ENCODE measurements around the gene GPR78. TPM values are rescaled to one million over a fixed set of nuclear protein-coding genes. Genes with fewer than 3 reads are reported as not detected.

GPR78 gene
- total RNA-seq, 2 experiments from 2014 or later, result not detected

- no peak overlapping the region for H3K4me3 ChIP-seq (ENCODE audit: low read length)
- CTCF ChIA-PET, result no interaction called here
- H3K27me3 ChIP-seq (ENCODE audit: control insufficient read depth in 1 of 2, insufficient read depth in 2 of 2, low read length in 2 of 2), result peaks cover 23 to 42% of the 10 kb centered on the region in 2 experiments
Observed at GRCh38 chr4:8589823-8590545, 9.8 kb downstream of the GPR78 start.

GRCh38 chr4:8590546-8590880 is 10.3 kb downstream of the GPR78 start:
- H3K27me3 ChIP-seq (ENCODE audit: control insufficient read depth in 1 of 2, insufficient read depth in 2 of 2, low read length in 2 of 2), result peaks cover 23 to 42% of the 10 kb centered on the region in 2 experiments
- ChIA-PET CTCF (no interaction called here), POLR2A (no interaction called here)
- no peaks in the 10 kb centered on the region for H3K9me3 Mint-ChIP-seq
- ATAC-seq (ENCODE audit: poor library complexity) (no peak), DNase-seq (no peak)
- no peaks in the 10 kb centered on the region for H3K4me1 ChIP-seq (ENCODE audit: insufficient read depth, low read length)
- H3K4me3 Mint-ChIP-seq, result no peak overlapping the region
- no peaks in the 10 kb centered on the region for H3K4me1 Mint-ChIP-seq (ENCODE audit: low read depth)
- H3K27ac ChIP-seq (ENCODE audit: low read depth in 1 of 2, low read length in 2 of 2), result no peak overlapping the region
- no peaks in the 10 kb centered on the region for H3K36me3 ChIP-seq (ENCODE audit: insufficient read depth, low read length)
- H3K9me3 ChIP-seq (ENCODE audit: control insufficient read depth in 1 of 2, insufficient read depth in 1 of 2, low read length in 2 of 2), result peaks cover 0 to 9% of the 10 kb centered on the region in 2 experiments
- TF ChIP-seq CTCF (IDR thresholded peaks at IDR 0.05), result no peak
- no peak overlapping the region for H3K27ac Mint-ChIP-seq
- H3K4me3 ChIP-seq (ENCODE audit: low read length), result no peak overlapping the region
- H3K27me3 Mint-ChIP-seq, result peaks cover 46% of the 10 kb centered on the region
- intact Hi-C loops (cut with DNase I, micrococcal nuclease), result loop anchor here in 1 of 2 experiments (10.0 kb wide), 1 partner anchor 346 kb away; no protein-coding TSS in a partner anchor
- no peaks in the 10 kb centered on the region for H3K36me3 Mint-ChIP-seq (ENCODE audit: low read depth)

More at GRCh38 chr4:8589823-8590545, 9.8 kb downstream of the GPR78 start:
- H3K36me3 ChIP-seq (ENCODE audit: insufficient read depth, low read length), result no peaks in the 10 kb centered on the region
- no peaks in the 10 kb centered on the region for H3K36me3 Mint-ChIP-seq (ENCODE audit: low read depth)
- H3K27ac ChIP-seq (ENCODE audit: low read depth in 1 of 2, low read length in 2 of 2), result no peak overlapping the region
- H3K9me3 ChIP-seq (ENCODE audit: control insufficient read depth in 1 of 2, insufficient read depth in 1 of 2, low read length in 2 of 2), result peaks cover 0 to 9% of the 10 kb centered on the region in 2 experiments
- intact Hi-C loops (cut with DNase I, micrococcal nuclease), result loop anchor here in 1 of 2 experiments (10.0 kb wide), 1 partner anchor 345 kb away; no protein-coding TSS in a partner anchor
- TF ChIP-seq CTCF (IDR thresholded peaks at IDR 0.05), result no peak
- no peak overlapping the region for H3K27ac Mint-ChIP-seq
- H3K4me1 Mint-ChIP-seq (ENCODE audit: low read depth), result no peaks in the 10 kb centered on the region
- H3K27me3 Mint-ChIP-seq, result peaks cover 46% of the 10 kb centered on the region
- no peaks in the 10 kb centered on the region for H3K9me3 Mint-ChIP-seq
- ATAC-seq (ENCODE audit: poor library complexity), result no peak
- no peak for DNase-seq
- no peaks in the 10 kb centered on the region for H3K4me1 ChIP-seq (ENCODE audit: insufficient read depth, low read length)
- POLR2A ChIA-PET, result no interaction called here
- H3K4me3 Mint-ChIP-seq, result no peak overlapping the region

GRCh38 chr4:8591114-8591513 is 10.9 kb downstream of the GPR78 start:
- H3K36me3 Mint-ChIP-seq (ENCODE audit: low read depth), result no peaks in the 10 kb centered on the region
- H3K4me1 Mint-ChIP-seq (ENCODE audit: low read depth), result no peaks in the 10 kb centered on the region
- H3K4me3 Mint-ChIP-seq, result no peak overlapping the region
- H3K4me1 ChIP-seq (ENCODE audit: insufficient read depth, low read length), result no peaks in the 10 kb centered on the region
- intact Hi-C loops (cut with DNase I, micrococcal nuclease), result loop anchor here in 1 of 2 experiments (10.0 kb wide), 1 partner anchor 346 kb away; no protein-coding TSS in a partner anchor
- peaks cover 23 to 42% of the 10 kb centered on the region in 2 experiments for H3K27me3 ChIP-seq (ENCODE audit: control insufficient read depth in 1 of 2, insufficient read depth in 2 of 2, low read length in 2 of 2)
- peaks cover 0 to 9% of the 10 kb centered on the region in 2 experiments for H3K9me3 ChIP-seq (ENCODE audit: control insufficient read depth in 1 of 2, insufficient read depth in 1 of 2, low read length in 2 of 2)
- ATAC-seq (ENCODE audit: poor library complexity), result no peak
- peaks cover 46% of the 10 kb centered on the region for H3K27me3 Mint-ChIP-seq
- no peak overlapping the region for H3K27ac Mint-ChIP-seq
- no peaks in the 10 kb centered on the region for H3K9me3 Mint-ChIP-seq
- CTCF ChIA-PET, result no interaction called here
- no peak overlapping the region for H3K4me3 ChIP-seq (ENCODE audit: low read length)
- TF ChIP-seq CTCF (IDR thresholded peaks at IDR 0.05), result no peak
- no peak for DNase-seq
- POLR2A ChIA-PET, result no interaction called here
- H3K27ac ChIP-seq (ENCODE audit: low read depth in 1 of 2, low read length in 2 of 2), result no peak overlapping the region
- H3K36me3 ChIP-seq (ENCODE audit: insufficient read depth, low read length), result no peaks in the 10 kb centered on the region

Measured in CD4-positive, alpha-beta T cell (primary cell).